HG03378 (cell line): ENCODE results near the gene POLRMT.

Experiments
- ATAC-seq: cut with Tn5 transposase; IDR thresholded peaks from one replicate; pipeline ENCODE4 v1.9.1; 2021; ENCODE audit warnings: mild to moderate bottlenecking, moderate library complexity; ENCODE audit not compliant: unreplicated experiment

The POLRMT gene

DNA sequence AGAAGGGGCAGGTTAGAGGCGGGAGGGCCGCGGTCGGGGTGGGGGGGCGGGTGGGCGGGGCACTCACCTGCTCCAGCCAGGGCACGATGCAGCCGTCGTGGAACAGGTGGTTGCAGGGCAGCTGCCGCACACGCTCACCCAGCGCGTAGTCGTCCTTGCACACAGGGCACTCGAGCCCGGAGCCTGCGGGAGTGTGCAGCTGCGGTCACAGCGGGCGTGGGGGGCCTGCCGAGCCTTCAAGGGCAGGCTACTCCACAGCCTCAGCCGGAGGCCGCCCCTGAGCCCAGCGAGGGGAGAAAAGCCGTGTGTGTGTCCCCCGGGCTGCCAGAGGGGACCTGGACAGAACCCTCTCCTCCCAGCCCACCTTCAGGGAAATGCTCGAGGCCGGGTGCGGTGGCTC is 15.0 kb upstream of the POLRMT start:
- no peak for ATAC-seq

DNA sequence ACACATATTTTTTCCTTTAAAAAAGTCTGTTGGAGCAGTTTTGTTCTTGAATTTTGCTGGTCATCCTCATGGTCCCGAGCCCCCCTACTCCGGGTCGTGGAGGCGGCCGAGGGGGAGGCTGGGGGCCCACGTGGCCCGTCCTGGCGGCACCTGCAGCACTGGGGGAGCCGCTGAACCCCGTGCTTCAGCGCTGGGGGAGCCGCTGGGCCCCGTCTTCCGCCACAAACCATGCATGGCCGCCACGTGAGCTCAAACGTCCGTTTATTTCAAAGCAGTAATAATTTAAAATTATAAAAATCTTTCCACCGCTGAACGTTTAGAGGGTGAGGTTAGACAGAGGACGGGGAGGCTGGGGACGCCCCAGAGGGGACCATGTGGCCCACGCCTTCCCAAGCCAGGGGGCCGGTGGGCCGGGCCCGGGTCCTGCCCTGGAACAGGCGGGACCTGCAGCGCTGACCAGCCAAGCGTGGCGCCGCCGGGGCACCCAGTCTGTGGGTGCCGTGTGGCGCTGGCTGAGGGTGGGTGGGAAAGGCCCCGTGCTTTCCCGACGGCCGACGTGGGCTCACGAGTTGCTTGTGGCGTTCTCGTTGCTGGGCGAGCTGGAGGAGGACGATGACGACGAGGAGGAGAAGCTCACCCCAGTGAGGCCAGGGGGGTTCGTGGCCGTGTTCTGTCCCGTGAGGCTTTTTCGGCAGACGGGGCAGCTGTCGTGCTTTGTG is 14.4 kb upstream of the POLRMT start:
- no peak for ATAC-seq

DNA sequence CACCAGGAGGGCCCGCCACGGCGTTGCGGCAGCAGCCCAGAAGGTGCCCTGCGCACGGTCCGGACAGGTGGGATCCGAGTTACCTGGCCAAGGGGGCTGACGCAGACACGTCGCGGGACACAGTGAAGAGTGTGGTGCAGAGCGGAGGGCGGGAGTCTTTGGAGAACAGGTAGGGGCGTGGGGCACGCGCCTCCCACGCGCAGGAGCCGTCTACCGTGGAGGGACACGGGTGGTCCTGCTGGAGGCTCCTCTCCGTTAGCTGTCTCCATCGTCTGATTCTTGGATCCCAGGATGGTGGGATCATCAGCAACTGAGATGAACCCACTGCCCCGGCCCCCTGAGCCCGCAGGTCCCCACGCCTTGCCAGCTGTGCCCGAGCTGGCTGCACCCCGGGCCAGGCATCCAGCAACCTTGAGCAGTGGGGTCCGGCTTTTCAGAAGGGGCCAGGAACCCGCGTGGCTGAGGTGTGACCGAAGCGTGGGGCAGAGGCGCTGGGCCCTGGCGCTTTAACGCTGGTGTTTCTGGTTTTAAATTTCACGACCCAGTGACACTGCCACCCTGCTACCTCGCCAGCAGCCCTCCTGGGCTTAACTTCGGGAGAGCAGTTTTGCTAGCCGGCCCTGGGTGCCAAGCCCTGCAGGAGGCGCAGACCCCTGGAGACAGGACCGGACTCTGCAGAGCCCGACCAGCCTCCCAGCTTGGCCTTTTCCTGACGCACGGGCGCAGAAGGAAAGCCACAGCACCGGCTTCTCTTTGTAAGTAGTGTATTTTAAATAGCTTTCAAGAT is 13.6 kb upstream of the POLRMT start:
- ATAC-seq, result no peak

DNA sequence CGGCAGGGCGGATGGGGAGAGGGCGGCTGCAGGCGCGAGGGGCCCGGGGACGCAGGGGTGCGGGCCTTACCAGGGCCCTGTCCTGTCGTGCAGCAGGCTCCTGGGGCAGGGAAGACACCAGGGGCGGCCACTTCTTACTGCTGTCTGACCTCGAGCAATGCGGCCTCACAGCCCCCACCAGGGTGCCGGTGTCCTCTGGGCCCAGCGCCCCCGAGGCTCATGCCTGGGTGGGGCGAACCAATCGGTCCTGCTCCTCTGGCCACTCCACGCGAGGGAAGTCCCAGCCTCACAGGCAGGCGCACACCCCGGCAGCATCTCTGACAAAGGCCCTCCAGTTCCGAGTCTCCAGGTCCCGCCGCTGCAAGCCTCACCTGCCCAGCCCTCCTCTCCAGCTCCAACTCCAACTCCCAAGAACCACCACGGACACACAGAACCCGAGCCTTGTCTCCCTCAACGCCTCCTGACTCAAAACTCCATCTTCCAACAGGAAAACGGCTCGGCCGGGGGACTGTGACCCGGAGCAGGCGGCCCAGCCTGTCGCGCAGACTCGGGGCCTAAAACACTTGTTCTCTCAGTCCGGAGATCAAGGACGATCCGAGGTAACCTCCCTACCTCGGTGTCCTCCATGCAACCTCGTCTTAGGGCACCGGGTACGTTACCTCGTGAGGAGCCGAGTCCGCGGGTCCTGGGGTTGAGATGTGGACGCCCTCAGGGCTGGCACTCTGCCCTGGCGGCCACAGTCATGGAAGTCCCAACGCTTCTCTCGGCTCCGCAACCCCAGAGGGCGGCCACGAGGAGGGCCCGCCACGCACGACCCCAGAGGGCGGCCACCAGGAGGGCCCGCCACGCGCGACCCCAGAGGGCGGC is 12.8 kb upstream of the POLRMT start:
- no peak for ATAC-seq

DNA sequence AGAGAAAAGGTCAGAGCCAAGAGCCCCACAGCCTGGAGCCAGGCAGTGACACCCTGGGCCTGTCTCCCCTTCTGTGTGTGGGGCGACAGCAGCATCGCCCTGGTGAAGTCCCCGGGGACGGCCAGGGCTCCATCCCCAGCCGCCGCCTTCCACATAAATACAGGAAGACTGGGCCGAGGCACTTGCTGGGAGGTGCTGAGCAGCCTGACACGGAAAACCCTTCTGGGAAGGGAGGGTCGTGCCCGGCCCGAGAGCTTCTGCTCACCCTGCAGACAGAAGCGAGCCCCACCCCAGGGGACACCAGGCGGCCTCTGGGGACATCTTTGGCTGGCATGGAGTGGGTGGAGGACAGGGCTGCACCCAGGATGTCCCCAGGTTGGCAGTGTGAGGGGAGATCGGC is 11.5 kb upstream of the POLRMT start:
- no peak for ATAC-seq

DNA sequence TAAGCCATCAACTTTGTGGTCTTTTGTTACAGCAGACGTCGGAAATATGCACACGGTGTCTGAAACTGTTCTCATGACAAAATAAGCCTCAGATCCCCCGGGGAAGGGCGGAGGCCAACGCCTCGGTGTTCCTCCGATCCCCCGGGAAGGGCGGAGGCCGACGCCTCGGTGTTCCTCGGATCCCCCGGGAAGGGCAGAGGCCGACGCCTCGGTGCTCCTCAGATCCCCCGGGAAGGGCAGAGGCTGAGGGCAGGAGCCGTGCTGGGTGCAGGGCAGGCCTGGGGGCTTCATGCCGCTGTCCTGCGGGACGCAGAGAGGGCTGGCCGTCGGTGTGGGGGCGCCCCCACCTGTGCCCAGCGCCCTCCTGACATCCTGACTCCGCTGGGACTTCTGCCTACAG is 11.0 kb upstream of the POLRMT start:
- no peak for ATAC-seq

DNA sequence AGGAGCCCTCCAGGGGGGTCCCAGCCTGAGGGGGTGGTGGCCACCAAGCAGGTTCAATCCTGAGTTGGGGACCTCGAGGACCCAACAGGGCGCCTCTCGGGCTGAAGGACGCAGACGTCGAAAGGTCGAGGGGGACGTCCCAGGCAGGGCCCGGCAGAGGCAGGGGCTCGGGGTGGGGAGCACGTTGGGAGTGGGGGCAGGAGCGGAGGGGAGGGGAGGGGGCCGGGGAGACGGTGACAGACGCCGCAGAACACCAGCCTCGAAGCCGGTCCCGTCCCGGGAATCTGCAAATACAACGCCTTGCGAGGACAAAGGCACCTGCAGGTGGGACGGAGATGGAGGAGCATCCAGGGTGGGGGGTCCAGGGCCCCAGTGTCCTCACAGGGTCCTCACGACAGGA is 10.4 kb upstream of the POLRMT start:
- ATAC-seq, result no peak

DNA sequence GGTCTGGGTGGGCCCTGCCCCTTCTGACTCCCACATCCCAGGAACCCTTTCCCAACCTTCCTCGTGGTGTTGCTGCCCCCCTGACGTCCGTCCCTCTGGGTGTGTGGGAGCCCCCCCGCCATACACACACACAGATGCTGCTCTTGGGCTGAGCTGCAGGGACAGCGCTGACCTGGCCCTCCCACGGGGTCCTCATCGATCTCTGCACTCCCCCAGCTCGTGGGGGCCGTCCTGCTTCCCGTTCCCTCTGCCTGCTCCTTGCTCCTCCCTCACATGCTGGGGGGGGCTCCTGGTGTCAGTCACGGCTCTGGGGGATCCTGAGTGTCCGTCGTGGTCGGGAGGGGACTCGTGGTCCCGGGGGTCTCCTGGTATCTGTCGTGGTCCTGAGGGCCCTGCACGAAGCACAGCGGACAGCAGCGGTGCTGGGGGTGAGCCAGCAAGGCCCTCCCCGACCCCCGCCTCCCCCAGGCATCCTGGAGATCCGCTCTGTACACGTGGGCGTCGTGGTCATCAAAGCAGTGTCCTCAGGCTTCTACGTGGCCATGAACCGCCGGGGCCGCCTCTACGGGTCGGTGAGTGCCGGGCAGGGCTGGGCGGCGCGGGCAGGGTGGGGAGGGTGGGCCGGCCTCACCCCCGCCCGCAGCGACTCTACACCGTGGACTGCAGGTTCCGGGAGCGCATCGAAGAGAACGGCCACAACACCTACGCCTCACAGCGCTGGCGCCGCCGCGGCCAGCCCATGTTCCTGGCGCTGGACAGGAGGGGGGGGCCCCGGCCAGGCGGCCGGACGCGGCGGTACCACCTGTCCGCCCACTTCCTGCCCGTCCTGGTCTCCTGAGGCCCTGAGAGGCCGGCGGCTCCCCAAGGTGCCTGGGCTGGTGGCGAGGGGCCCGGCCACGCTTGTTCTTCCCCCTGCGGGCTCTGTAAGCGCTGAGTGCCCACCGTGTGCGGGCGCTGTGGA is 9.7 kb upstream of the POLRMT start:
- ATAC-seq, result no peak

DNA sequence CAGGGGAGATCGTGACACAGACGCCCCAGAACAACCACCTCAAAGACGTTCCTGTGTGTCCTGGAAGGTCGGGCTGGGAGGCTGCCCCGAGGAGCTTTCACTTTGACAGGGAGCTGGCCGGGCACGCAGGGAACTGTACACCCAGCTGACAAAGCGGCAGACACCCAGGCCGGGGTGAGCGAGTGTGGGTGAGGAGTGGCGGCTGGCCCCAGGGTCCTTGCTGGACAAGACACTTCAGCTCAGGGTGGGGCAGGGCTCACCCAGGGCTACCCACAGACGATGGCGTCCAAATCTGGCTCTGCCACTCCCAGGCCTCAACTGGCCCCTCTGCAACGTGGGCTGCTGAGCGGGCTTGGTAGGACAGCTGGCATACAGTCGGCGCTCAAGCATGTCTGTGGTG is 8.4 kb upstream of the POLRMT start:
- ATAC-seq, result no peak

DNA sequence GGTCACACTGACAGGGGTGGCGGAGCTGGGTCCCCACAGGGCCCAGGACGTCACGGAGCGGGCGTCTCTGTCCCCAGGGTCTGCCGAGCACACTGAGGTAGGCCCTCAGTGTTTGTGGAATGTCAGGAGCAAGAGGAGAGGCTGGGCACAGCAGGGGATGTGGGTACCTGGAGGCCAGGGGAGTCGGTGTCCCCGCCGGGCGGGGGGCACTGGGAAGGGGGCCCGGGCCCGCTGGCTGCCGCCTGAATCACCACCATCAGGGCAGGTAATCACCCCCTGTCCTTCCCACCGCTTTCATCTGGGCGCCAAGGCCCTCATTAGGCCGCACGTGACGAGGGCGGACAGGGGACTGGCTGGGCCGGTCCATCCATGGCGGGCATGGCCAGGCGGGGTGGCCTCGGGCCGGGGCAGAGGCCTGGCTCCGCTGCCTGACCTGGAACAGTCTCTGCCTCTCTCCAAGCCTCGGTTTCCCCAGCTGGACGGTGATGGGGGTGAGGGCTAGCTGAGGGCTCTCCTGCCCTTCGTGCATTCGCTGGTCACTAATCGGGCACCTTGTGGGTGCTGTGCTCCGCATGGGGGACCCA is 7.4 kb upstream of the POLRMT start:
- ATAC-seq, result no peak

DNA sequence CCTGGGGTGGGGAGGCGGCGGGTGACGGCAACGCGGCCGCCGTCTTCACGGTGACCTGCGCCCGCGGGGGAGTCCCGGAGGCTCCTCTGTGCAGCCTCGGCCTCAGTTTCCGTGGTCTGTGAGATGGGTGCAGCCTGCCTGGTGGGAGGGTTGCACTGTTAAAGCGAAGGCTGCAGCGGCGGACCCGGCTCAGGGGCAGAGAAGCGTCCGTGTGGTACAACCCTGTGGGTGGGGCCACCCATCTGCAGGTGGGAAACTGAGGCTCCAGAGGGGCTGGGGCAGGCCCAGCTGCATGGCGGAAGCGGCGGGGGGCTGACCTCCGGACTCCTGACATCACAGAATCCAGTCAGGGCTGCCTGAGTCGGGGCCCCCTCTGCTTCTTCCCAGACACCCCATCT is 6.8 kb upstream of the POLRMT start:
- ATAC-seq, result no peak

DNA sequence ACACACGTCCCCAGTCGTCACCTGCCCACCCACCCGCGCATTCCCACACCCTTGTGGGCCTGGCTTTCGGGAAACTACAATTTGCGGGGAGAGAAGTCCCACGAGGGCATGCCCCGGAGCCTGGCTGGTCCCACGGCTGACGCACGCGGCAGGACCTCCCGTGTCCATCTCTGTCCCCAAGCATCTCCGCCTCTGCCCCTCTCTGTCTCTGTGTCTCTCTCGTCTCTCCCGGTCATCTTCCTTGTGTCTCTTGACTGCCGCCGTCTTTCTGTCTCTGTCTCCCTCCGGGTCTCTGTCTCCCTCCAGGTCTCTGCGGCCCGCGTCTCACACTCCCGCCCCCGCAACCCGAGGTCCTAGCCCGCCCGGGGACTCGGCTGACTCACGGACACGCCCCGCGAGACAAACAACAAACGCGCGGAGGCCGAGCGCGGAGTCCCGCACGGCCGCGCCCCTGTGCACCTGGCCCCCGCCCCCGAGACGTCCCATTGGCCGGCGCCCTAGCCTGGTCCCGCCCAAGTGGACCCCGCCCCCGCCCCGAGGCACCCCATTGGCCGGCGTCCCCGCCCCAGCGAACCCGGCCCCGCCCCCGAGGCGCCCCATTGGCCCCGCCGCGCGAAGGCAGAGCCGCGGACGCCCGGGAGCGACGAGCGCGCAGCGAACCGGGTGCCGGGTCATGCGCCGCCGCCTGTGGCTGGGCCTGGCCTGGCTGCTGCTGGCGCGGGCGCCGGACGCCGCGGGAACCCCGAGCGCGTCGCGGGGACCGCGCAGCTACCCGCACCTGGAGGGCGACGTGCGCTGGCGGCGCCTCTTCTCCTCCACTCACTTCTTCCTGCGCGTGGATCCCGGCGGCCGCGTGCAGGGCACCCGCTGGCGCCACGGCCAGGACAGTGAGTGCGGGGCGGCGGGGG is 6.2 kb upstream of the POLRMT start, which contains the start of gene FGF22:
Gene FGF22 (plus strand): TSS at position 627 of the 908 bp plus-strand sequence. CDS start 47 bp downstream, at position 674.
- no peak for ATAC-seq

DNA sequence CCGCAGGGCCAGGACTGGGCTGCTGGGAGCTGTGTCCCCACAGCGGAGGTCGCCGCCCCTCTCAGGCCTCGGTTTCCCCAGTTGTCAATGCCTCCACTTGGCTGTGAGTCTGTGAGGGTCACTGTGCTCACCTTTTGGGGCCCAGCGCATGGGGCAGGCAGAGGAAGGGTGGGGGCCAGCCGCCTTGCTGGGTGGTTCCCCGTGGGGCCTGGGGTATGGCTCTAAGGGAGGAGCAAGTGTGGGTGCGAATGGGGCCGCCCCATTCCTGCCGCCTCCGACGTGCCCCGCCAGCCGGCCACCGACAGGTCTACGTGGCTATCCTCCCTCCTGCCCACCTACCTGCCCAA is 5.5 kb upstream of the POLRMT start:
- no peak for ATAC-seq

DNA sequence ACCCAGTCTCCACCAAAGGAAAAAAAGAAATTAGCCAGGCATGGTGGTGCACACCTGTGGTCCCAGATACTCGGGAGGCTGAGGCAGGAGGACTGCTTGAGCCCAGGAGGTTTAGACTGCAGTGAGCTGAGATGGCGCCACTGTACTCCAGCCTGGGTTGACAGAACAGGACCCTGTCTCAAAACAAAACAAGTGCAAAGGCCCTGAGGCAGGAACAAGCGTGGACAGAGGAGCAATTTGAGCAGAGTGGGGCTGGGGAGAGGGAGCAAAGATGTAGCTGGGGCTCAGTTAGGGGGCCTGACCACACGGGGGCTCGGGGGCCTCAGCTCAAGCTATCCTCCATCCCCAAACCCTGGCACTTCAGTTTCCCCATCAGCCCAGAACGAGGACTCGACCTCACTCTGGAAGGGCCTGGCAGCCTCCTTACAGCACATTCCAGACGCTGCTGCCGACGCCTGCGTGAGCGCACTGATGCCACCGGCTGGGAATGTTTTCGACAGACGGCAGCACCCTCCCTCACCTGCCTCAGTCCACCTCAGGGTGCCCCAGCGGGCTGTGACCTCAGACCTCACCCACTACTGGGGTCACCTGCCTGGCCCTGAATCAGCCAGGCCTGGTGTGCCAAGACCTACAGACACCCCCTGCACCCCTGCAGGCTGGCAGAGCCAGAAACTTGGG is 1.8 kb upstream of the POLRMT start:
- no peak for ATAC-seq

DNA sequence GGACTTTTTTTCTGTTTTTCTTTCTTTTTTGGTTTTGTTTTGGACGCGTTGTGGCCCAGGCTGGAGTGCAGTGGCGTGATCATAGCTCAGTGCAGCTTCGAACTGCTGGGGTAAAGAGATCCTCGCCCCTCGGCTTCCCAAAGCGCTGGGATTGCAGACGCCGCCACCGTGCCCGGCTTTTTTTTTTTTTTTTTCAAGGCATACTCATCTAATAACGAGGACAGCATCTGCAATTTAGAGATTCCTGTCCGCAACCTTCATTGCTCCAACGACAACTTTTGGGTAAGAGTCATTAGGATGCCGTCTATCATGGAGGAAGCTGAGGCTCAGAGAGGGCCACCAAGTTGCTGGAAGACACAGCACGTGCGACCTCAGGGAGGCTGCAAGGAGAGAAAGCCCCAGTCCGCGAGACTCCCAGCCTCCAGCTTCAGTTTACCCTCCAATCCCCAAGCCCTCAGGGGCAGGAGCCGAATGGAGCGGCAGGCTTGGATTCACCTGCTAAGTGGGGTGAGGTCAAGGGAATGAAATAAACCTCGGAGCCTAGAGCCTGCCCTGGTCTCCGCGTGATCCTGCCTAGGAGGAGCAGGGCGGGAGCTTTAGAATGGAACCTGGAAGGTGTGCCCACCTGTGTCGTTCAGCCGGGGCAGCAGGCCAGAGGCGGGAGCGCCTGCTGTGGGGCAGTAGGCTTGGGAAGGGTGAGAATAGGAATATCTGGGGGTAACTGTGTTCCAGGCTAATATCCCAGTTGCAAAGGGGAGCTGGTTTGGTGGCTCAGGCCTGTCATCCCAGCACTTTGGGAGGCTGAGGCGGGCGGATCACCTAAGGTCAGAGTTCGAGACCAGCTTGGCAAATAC is 676 bp upstream of the POLRMT start:
- no peak for ATAC-seq

DNA sequence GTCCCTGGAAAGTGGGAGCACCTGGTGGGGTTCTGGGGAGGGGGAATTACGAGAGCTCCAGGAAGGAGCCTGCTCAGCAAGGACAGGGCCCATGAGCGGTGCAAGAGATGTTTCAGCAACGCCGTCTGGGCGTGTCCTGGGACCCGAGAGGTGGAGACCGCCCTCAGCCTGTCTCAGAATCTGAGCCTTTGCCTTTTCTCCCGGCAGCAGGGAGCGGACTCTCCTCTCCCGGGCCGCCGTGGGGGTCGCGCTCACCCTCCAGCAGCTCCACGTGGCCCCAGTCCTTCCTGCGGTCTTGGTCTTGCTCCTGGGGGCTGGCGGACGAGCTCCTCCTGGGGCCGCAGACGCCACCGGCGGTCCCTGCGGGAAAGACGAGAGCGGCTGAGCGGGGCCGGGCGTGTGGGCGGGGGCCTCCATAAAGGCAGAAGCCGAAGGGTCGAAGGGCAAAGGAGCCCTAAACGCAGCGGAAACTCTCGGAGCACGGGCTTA is 714 bp downstream of the POLRMT start:
- peak; percentile 5 for ATAC-seq

DNA sequence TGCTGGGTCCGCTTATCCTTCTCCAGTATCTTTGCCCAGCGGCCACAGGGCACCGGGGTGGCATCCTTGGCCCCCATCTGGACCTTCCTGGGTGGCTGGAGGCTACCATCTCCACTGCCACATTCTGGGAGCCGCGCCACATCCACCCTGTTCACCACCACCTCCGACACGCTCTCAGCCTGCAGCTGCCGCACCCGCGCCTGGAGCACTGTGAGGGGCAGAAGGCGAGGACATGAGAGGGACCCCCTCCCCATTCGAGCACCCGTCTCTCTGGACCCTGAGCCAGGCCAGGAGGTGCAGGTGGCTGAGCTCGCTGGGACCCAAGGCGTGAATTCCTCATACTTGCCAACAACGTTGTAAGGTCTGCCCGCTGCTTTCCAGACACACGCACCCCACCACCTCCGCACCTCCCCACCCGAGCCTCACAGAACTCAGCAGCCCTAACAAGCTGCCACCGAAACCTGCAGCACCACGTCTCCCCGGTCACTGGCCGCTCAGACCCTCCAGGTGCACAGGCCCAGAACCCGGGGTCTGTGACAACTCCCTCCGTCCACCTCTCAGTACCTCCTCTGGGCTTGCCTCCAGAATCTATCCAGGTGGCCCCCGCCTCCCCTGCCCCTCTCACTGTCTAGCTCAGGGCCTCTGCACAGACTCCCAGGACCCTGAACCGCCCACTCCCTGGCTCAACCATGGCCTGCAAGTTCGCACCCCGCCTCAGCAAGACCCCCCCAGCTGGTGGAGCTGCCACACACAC is 3.2 kb downstream of the POLRMT start:
- ATAC-seq, result no peak
